ENCODE results near the gene CBLL1.

Gene CBLL1

GRCh38 chr7:107744345-107744750 is 406 bp downstream of the CBLL1 start:
- DNase-seq = no peak

GRCh38 chr7:107746006-107746405 is 2.1 kb downstream of the CBLL1 start:
- no peak for DNase-seq

- DNase-seq = no peak
Measured at GRCh38 chr7:107751113-107751512, 7.2 kb downstream of the CBLL1 start.

GRCh38 chr7:107754642-107755041 is 10.7 kb downstream of the CBLL1 start:
- no peak for DNase-seq

- DNase-seq = no peak
Measured at GRCh38 chr7:107758667-107759066, 14.7 kb downstream of the CBLL1 start.

DNA sequence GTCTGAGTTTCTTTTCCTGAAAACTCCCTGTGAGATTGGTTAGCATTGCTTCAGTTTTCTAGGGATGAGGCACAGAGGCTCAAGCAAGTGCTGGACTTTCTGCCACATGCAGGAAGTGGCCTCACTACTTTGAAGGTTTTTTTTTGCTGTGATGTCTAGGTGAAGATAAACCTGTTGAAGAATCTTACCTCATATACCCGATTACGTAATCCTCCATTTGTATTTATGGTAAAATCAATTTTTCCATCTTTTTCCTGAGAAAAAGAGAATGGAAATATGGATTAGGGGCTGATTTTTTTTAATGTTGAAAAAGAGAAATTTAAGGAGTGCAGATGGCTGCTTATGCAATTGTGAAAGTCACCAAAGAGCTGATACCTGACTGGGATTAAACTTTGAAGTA is 23.4 kb downstream of the CBLL1 start:
- no peak for DNase-seq

GRCh38 chr7:107768263-107768662 is 24.3 kb downstream of the CBLL1 start:
- DNase-seq = no peak

DNA sequence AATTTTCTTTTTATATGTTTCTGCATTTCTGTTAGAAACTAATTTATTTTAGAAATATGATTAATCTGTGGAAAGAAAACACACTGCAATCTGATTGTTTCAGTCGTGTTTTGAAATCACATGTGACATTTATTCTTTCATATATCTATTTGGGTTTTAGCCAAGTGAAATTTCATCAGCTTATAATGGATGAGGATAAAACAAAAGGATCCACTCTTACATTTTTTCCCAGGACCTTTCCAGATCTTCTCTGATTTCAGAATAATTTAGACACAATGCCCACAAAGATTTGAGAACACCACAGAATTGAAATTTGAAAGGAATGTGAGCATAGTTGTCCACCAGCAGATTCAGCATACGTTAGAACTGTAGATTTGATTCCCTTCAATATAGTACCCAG is 29.1 kb downstream of the CBLL1 start:
- DNase-seq = no peak

DNA sequence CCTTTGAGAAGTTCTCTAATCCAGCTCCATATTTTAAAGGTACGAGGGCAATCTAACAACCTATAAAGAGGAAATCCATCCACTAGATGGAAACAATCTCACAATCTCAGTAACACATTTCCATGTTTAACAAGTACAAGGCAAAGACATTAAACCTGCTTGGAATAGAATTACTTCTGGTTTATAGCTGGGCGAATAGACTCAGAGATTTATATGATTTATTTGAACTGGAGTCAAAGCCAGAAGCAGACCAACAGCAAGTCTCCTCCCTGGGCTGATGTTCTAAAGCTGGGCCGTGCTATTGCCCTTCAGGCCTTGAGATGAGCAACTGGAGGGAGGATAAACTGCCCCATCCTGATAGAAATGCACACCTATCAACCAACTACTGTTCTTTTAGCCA is 33.8 kb downstream of the CBLL1 start:
- no peak for DNase-seq

- DNase-seq = no peak
Measured at GRCh38 chr7:107778283-107778682, 34.3 kb downstream of the CBLL1 start.

DNA sequence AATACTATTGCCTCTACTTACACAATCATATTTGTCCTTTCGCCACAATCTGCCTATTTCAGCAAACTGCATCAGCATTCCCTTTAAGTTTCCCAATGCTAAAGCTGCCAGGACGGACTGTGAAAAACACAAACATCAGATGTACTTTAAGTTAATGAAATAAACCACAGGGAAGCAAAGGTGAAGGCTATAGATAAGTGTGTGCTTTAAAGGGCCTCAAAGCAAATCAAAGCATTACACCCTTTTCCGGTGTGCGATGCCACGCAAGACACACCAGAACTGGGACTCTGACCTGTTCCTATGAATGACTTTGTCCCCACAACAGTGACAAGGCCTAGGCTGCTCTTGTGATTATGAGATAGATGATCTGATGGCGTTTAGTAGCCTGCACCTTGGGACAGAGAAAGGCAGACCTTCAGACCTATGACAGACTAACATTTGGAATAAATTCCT is 35.7 kb downstream of the CBLL1 start:
- DNase-seq = no peak

GRCh38 chr7:107782374-107782773 is 38.4 kb downstream of the CBLL1 start:
- DNase-seq = no peak

DNA sequence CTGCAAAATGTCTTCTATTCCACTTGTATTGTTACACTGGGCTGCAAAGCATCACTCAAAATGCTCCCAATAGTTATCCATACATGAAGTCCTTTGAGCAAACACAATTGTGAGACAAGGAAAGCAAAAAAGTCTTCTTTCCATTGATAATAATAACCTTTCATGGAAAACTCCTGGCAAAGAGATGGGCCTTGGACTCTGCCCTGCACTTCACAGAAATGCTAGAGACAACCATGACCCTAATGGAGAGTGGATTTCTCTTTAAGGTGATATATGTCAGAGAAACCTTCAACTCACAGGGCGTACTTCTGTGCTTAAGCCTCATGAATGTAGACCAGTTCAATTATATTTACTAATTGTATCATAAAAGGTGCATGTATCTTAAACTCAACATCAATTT is 39.7 kb downstream of the CBLL1 start:
- no peak for DNase-seq

DNA sequence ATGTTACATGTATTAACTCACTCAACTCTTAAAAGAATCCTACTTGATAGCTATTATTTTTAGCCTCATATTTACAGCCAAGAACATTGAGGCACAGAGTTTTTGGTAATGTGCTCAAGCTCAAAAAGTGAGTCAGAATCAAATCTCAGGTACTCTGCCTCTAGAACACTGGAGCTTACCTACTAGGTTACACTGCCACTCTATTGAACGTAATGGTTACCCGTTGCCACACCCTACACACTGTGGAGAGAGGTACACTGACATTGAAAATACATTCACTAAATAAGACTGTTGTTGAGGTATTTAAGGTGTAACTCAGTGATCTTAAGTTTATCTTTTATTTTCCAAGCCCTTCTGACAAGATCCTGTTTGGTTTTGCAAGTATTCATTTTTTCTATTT is 41.2 kb downstream of the CBLL1 start:
- no peak for DNase-seq

- no peak for DNase-seq
Measured at GRCh38 chr7:107785926-107786325, 42.0 kb downstream of the CBLL1 start.

GRCh38 chr7:107788216-107788615 is 44.3 kb downstream of the CBLL1 start:
- DNase-seq = no peak

DNA sequence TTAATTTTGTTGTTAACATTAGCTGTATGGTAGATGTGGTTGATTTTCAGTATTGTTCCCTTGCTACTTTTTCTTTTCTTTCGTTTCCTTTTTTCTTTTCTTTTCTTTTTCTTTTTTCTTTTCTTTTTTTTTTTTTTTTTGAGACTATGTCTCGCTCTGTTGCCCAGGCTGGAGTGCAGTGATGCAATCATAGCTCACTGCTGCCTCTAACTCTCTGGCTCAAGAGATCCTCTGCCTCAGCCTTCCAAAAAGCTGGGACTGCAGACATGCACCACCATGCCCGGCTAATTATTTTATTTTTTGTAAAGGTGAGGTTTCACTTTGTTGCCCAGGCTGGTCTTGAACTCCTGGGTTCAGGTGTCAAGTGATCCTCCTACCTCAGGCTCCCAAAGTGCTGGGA is 44.7 kb downstream of the CBLL1 start:
- no peak for DNase-seq

DNA sequence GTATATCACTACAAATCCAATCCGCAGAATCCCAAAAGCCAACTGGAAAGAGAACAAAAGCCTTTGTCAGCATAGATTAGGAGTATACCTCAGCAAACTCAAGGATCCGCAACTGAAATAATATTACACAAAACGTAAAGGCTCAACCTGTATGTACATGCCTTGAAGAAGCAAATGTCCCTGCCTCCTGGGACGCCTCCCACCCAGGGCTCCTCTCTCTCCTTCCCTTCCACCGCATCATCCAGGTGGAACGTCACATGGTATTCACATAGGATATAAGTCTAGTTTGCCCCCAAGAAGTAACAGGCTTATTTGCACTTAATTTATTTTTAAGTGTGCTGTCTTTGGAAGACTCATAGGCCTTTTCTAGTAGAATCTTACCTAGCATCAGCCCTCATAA is 45.7 kb downstream of the CBLL1 start:
- DNase-seq = no peak

GRCh38 chr7:107792364-107792763 is 48.4 kb downstream of the CBLL1 start:
- no peak for DNase-seq

- no peak for DNase-seq
Measured at GRCh38 chr7:107799647-107800264, 55.8 kb downstream of the CBLL1 start.

GRCh38 chr7:107803009-107803610 is 59.2 kb downstream of the CBLL1 start, which contains the start of gene SLC26A3:
Gene SLC26A3, minus strand, starts transcription at chr7:107803223. Its CDS starts 8,714 bp downstream, at chr7:107794509.
- no peak for DNase-seq

DNA sequence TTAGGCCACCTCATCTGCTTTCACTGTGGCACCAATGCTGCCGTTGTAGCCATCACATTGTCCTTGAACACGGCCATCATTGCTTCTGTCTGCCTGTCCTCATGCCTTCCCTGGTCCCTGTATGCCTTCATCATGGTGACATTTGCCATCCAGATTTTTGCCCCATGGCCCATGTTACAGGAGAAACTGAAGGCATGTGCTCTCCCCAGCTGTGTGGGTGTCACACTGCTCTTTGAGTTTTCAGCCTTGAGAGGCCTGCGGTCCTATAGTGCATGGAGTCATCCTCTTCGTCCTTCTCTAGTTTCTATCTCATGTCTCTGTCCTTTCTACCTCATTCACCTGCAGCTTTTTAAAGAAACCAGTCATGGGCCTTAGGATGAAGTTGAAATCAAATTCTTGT is 65.2 kb downstream of the CBLL1 start:
- no peak for DNase-seq

- DNase-seq = no peak
Measured at GRCh38 chr7:107810626-107811025, 66.7 kb downstream of the CBLL1 start.
